H4 (cell line): ENCODE data around the gene CNGA3. TPM values are rescaled to one million over a fixed set of nuclear protein-coding genes. Genes with fewer than 3 reads are reported as not detected.

Source experiments
- DNase-seq: peaks from one replicate; pipeline ENCODE4 v3.0.0-alpha.2; 2015; ENCODE audit warnings: low spot score
- total RNA-seq: library from RNA; depleted of rRNA; stranded (reverse); fragments of >200 nt; shearing (Covaris generic); gene quantifications from 2 replicates; pipeline ENCODE4 v1.2.3, GENCODE V29; 2014; rRNA removed

The CNGA3 gene
- total RNA-seq, 1 experiment from 2014 or later: not detected

- DNase-seq: no peak
Measured at GRCh38 chr2:98441706-98442450, 95.6 kb downstream of the CNGA3 start.

DNA sequence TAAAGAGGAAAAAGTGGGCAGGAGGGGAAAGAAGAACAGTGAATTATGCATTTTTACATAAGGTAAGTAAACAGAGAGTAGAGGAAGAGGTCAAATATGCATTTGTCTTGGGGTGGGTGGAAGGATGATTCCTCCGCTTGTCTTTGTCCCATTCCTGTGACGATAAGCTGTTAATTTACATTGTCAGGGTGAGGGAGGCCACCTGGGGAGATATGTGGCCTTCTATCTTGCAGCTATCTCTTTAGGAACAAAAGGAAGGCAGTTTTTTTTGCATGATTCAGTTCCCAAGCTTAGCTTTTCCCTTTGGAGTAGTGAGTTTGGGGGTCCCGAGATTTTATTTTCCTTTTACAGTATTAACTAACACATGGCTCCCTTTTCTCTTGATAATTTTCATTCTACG is 96.2 kb downstream of the CNGA3 start:
- no peak for DNase-seq

- DNase-seq: no peak
Measured at GRCh38 chr2:98444436-98445176, 98.3 kb downstream of the CNGA3 start, which contains the start of gene INPP4A. INPP4A (plus strand) TSS chr2:98444858; CDS start chr2:98520049, 75,191 bp downstream.

DNA sequence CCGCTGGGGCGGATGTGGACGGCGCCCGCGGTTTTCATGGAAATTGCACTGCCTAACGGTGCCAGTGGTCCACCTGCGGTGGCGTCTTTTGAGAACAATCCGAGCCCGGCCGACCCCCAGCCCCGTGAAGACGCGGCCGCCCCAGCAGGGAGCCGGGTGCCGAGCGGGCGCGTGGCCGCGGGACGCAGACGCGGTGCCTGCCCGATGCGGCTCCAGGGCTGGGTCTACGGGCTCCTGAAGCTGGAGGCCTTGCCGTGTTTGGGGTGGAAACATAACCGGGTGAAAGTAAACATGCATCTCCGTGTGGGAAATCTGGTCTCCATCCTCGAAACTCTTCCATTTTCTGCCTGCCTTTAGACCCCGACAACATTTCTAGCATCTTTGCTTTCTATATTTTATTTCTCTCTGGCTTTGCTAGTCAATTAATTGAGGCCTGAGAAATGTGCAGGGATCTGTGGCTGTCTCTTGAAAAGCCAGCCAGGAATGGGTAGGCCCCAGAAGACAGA is 99.0 kb downstream of the CNGA3 start:
- no peak for DNase-seq

- DNase-seq: no peak
Measured at GRCh38 chr2:98445683-98446581, 99.7 kb downstream of the CNGA3 start.

GRCh38 chr2:98446850-98447249 is 100.6 kb downstream of the CNGA3 start:
- no peak for DNase-seq

Other genes starting within 250 kb of the CNGA3 start
- gene INPP4A, start 98.4 kb downstream of the CNGA3 start, total RNA-seq: 11.0 and 11.2 TPM in 2 replicates